CD4-positive, CD25-positive, alpha-beta regulatory T cell (primary cell): ENCODE data around the gene FAM50B. TPM values are rescaled to one million over a fixed set of nuclear protein-coding genes. Genes with fewer than 3 reads are reported as not detected.

ENCODE experiments used
- ATAC-seq, 2 donors: fragments of 150-1000 bp; cut with Tn5 transposase; one replicate each; pipeline ENCODE4 v1.10.0; 2021; ENCODE audit warnings: low read depth in 2 of 2, moderate number of reproducible peaks in 2 of 2, moderate library complexity in 1 of 2
- DNase-seq, 3 donors: peaks; one replicate each; pipeline versions ENCODE4 v3.0.0 to v3.0.0-alpha.2; 2012 to 2022; ENCODE audit warnings: mixed read lengths in 1 of 3
- H3K27ac ChIP-seq: one replicate; pipeline ENCODE4 v1.7.0; 2013; ENCODE audit warnings: mild to moderate bottlenecking, low read length; ENCODE audit not compliant: insufficient read depth, poor library complexity, severe bottlenecking
- H3K27me3 ChIP-seq: one replicate; pipeline ENCODE4 v1.7.0; 2013; ENCODE audit warnings: low read length; ENCODE audit not compliant: control insufficient read depth, insufficient read depth
- H3K36me3 ChIP-seq: one replicate; pipeline ENCODE4 v1.7.0; 2013; ENCODE audit warnings: mild to moderate bottlenecking, low read length, moderate library complexity; ENCODE audit not compliant: control insufficient read depth, insufficient read depth
- H3K4me1 ChIP-seq: 2 replicates; pipeline ENCODE4 v1.7.0; 2013; ENCODE audit warnings: mild to moderate bottlenecking, low read length; ENCODE audit not compliant: insufficient read depth, control insufficient read depth, poor library complexity, severe bottlenecking
- H3K4me3 ChIP-seq: one replicate; pipeline ENCODE4 v1.7.0; 2013; ENCODE audit warnings: low read depth, mild to moderate bottlenecking, low read length, moderate library complexity
- H3K9me3 ChIP-seq, 2 experiments: 1 replicate in 1 of 2; 2 replicates in 1 of 2; pipeline ENCODE4 v1.7.0; 2013; ENCODE audit warnings: low read length in 2 of 2, mild to moderate bottlenecking in 1 of 2, moderate library complexity in 1 of 2; ENCODE audit not compliant: control insufficient read depth in 2 of 2
- H3K27ac Mint-ChIP-seq, 3 donors: one replicate each; pipeline ENCODE4 v1.8.0; 2020 to 2022; ENCODE audit warnings: mild to moderate bottlenecking in 3 of 3, mixed read lengths in 3 of 3, moderate library complexity in 2 of 3
- H3K27me3 Mint-ChIP-seq: one replicate; pipeline ENCODE4 v1.8.0; 2022; ENCODE audit warnings: mild to moderate bottlenecking, mixed read lengths
- H3K36me3 Mint-ChIP-seq: one replicate; pipeline ENCODE4 v1.8.0; 2020; ENCODE audit warnings: mixed read lengths
- H3K4me1 Mint-ChIP-seq, 4 donors: one replicate each; pipeline ENCODE4 v1.8.0; 2020 to 2022; ENCODE audit warnings: mixed read lengths in 4 of 4, mild to moderate bottlenecking in 1 of 4
- H3K4me3 Mint-ChIP-seq, 4 donors: one replicate each; pipeline ENCODE4 v1.8.0; 2020 to 2022; ENCODE audit warnings: mild to moderate bottlenecking in 4 of 4, mixed read lengths in 4 of 4, moderate library complexity in 3 of 4
- H3K9me3 Mint-ChIP-seq, 7 donors: one replicate each; pipeline ENCODE4 v1.8.0; 2020 to 2022; ENCODE audit warnings: mixed read lengths in 7 of 7, mild to moderate bottlenecking in 3 of 7, moderate library complexity in 2 of 7
- polyA plus RNA-seq, 4 donors: library from polyadenylated mRNA; unstranded; fragments of 300-500 nt; fragmentation: Illumina TruSeq; gene quantifications; one replicate each; pipeline ENCODE4 v1.2.3, GENCODE V29; 2021
- total RNA-seq: library from RNA; stranded (reverse); gene quantifications from one replicate; pipeline ENCODE4 v1.2.3, GENCODE V29; 2022

The FAM50B gene
- total and polyA plus RNA-seq, 5 donors from 2014 or later: 6.0 to 23.8 (median 21.1) TPM

GRCh38 chr6:3805448-3806123, 43.6 kb upstream of the FAM50B start:
- Mint-ChIP-seq H3K36me3 (no peaks in the 10 kb centered on the region), H3K27ac (no peak overlapping the region), H3K4me1 (peaks cover 0 to 25% (median 10%) of the 10 kb centered on the region in 4 donors), H3K27me3 (peaks cover 4% of the 10 kb centered on the region), H3K4me3 (no peak overlapping the region), H3K9me3 (peaks cover 0 to 1% (median 0%) of the 10 kb centered on the region in 7 donors)
- Histone ChIP-seq H3K27me3 (no peaks in the 10 kb centered on the region), H3K4me3 (no peak overlapping the region), H3K27ac (no peak overlapping the region), H3K4me1 (no peaks in the 10 kb centered on the region), H3K9me3 (no peaks in the 10 kb centered on the region), H3K36me3 (no peaks in the 10 kb centered on the region)
- ATAC-seq (no peak), DNase-seq (no peak)

DNA sequence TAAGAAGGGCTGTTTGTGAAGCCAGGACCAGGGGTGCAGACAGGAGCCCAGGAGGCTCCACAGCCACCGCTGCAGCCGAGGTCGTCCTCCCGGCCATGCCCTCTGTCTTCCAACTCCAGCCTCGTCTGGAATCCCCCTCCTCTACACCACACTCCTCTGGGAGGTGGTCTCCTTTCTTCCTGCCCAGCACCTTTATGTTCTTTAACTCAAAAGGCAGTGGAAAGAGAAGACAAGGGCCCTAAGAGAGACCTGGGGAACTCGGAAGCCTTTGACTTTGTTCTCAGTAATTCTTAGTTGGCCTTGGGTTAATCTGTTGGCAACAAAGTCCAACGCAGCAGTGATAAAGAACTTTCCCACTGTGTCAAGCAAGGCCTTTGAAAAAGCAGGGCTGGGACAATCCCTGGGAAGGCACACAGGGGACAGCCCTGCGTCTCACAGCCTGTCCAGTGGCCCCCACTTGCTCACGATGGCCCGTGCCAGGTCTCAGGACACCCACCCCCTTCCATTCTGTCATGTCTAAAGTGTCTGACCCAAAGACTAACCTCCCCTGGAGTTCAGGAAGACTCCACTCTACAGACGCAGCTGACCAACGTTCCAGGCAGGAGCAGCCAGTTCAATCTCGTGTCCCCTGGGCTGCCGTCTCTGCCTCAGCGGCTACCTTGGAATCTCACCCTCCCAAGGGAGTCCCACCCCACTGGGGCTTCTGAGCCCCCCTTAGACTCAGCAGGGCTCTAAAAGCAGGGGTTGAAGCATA, 42.8 kb upstream of the FAM50B start:
- ATAC-seq: no peak
- Histone ChIP-seq H3K9me3 (no peaks in the 10 kb centered on the region), H3K4me1 (no peaks in the 10 kb centered on the region), H3K27me3 (no peaks in the 10 kb centered on the region), H3K27ac (no peak overlapping the region), H3K4me3 (no peak overlapping the region), H3K36me3 (no peaks in the 10 kb centered on the region)
- Mint-ChIP-seq H3K36me3 (no peaks in the 10 kb centered on the region), H3K4me3 (no peak overlapping the region), H3K9me3 (peaks cover 0 to 1% (median 0%) of the 10 kb centered on the region in 7 donors), H3K4me1 (peaks cover 0 to 19% (median 7%) of the 10 kb centered on the region in 4 donors), H3K27me3 (peaks cover 4% of the 10 kb centered on the region), H3K27ac (no peak overlapping the region)
- DNase-seq: no peak

GRCh38 chr6:3808199-3808598, 41.0 kb upstream of the FAM50B start:
- Mint-ChIP-seq H3K9me3 (no peaks in the 10 kb centered on the region), H3K36me3 (no peaks in the 10 kb centered on the region), H3K4me3 (no peak overlapping the region), H3K4me1 (peaks cover 3 to 12% (median 4%) of the 10 kb centered on the region in 4 donors), H3K27ac (peak overlapping the region in 1 of 3 donors; percentile 4), H3K27me3 (peaks cover 7% of the 10 kb centered on the region)
- Histone ChIP-seq H3K9me3 (no peaks in the 10 kb centered on the region), H3K36me3 (no peaks in the 10 kb centered on the region), H3K27me3 (no peaks in the 10 kb centered on the region), H3K27ac (no peak overlapping the region), H3K4me1 (no peaks in the 10 kb centered on the region), H3K4me3 (no peak overlapping the region)
- DNase-seq (no peak), ATAC-seq (no peak)

DNA sequence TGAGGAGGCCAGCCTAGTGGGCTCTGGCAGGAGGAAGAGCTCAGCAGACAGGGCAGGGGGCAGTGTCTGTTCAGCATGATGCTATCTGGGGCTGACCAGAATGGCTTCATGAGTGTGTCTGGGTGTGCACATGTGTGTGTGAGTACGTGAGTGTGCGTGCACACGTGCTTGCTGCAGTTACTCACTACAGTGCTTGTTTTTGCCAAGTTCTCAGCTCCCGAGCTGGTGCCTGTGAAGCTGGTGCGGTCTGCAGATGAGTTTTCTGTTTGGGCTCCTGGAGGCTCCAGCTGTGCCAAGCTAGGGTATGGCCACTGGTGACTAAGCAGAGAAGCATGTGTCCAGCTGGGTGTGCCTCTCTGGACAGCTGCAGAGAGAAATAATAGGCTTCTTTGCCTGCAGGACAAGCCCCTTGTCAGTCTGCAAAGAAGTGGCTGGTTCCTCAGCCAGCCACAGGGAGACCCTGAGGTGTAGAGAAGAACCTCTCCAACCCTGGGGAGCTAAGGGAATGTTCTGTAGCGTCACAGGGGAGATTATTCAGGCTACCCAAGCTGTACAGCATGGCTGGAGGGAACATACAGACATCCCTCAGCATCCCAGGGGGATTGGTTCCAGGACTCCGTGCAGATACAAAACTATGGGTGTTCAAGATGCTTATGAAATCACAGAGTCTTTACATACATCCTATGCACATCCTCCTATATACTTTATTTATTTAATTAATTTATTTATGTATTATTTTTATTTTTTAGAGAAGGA, 40.2 kb upstream of the FAM50B start:
- H3K4me1 ChIP-seq: no peaks in the 10 kb centered on the region
- no peaks in the 10 kb centered on the region for H3K36me3 ChIP-seq
- no peaks in the 10 kb centered on the region for H3K27me3 ChIP-seq

DNA sequence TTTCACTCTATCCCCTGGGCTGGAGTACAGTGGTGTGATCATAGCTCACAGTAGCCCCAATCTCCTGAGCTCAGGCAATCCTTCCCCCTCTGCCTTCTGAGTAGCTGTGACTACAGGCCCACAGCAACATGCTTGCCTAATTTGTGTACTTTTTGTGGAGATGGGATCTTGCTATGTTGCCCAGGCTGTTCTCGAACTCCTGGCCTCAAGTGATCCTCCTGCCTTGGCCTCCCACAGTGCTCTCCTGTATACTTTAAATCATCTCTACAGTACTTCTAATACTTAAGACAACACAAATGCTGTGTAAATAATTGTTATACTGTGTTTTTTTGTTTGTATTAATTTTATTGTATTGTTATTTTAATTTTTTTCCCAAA, 39.7 kb upstream of the FAM50B start:
- H3K27ac Mint-ChIP-seq: no peak overlapping the region
- peaks cover 7% of the 10 kb centered on the region for H3K27me3 Mint-ChIP-seq
- Histone ChIP-seq H3K4me1 (no peaks in the 10 kb centered on the region), H3K27ac (no peak overlapping the region), H3K4me3 (no peak overlapping the region), H3K9me3 (no peaks in the 10 kb centered on the region), H3K27me3 (no peaks in the 10 kb centered on the region), H3K36me3 (no peaks in the 10 kb centered on the region)
- no peak overlapping the region for H3K4me3 Mint-ChIP-seq
- H3K36me3 Mint-ChIP-seq: no peaks in the 10 kb centered on the region
- ATAC-seq (no peak), DNase-seq (no peak)
- no peaks in the 10 kb centered on the region for H3K9me3 Mint-ChIP-seq
- peaks cover 0 to 5% (median 1%) of the 10 kb centered on the region in 4 donors for H3K4me1 Mint-ChIP-seq

More for the DNA sequence above, 40.2 kb upstream of the FAM50B start:
- Mint-ChIP-seq H3K4me3 (no peak overlapping the region), H3K4me1 (peaks cover 2 to 7% (median 3%) of the 10 kb centered on the region in 4 donors), H3K27ac (no peak overlapping the region), H3K36me3 (no peaks in the 10 kb centered on the region), H3K27me3 (peaks cover 7% of the 10 kb centered on the region), H3K9me3 (no peaks in the 10 kb centered on the region)
- Histone ChIP-seq H3K27ac (no peak overlapping the region), H3K9me3 (no peaks in the 10 kb centered on the region), H3K4me3 (no peak overlapping the region)
- no peak for DNase-seq
- no peak for ATAC-seq

DNA sequence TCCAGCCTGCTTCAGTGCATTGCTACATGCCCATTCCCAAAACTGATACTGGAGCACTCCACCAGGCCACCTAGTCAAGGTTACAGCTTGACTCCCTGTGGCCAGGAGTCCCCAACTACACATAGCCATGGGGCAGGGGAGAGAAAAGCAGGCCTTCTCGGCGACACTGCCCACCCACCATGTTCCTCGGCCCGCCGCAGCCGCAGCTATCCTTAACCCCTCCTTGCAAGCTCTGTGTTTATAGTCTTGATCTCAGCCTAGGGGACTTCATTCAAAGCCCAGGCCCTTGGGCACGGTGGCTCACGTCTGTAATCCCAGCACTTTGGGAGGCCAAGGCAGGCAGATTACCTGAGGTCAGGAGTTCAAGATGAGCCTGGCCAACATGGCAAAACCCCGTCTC, 39.2 kb upstream of the FAM50B start:
- Histone ChIP-seq H3K36me3 (no peaks in the 10 kb centered on the region), H3K9me3 (no peaks in the 10 kb centered on the region), H3K27me3 (no peaks in the 10 kb centered on the region), H3K27ac (no peak overlapping the region), H3K4me3 (no peak overlapping the region), H3K4me1 (no peaks in the 10 kb centered on the region)
- Mint-ChIP-seq H3K9me3 (no peaks in the 10 kb centered on the region), H3K36me3 (no peaks in the 10 kb centered on the region), H3K27me3 (peaks cover 7% of the 10 kb centered on the region), H3K4me3 (no peak overlapping the region), H3K27ac (no peak overlapping the region), H3K4me1 (peaks cover 0 to 5% (median 1%) of the 10 kb centered on the region in 4 donors)
- DNase-seq (no peak), ATAC-seq (no peak)

GRCh38 chr6:3811191-3811590, 38.0 kb upstream of the FAM50B start:
- no peak overlapping the region for H3K27ac Mint-ChIP-seq
- H3K27me3 ChIP-seq: no peaks in the 10 kb centered on the region
- H3K4me1 ChIP-seq: no peaks in the 10 kb centered on the region
- H3K4me1 Mint-ChIP-seq: peaks cover 0 to 5% (median 1%) of the 10 kb centered on the region in 4 donors
- no peak overlapping the region for H3K27ac ChIP-seq
- DNase-seq (no peak), ATAC-seq (no peak)
- H3K36me3 Mint-ChIP-seq: no peaks in the 10 kb centered on the region
- H3K9me3 ChIP-seq: no peaks in the 10 kb centered on the region
- H3K4me3 ChIP-seq: no peak overlapping the region
- no peaks in the 10 kb centered on the region for H3K36me3 ChIP-seq
- no peak overlapping the region for H3K4me3 Mint-ChIP-seq
- H3K9me3 Mint-ChIP-seq: no peaks in the 10 kb centered on the region
- H3K27me3 Mint-ChIP-seq: peaks cover 4% of the 10 kb centered on the region
